ENCODE data around the gene EML4. TPM values are rescaled to one million over a fixed set of nuclear protein-coding genes. Genes with fewer than 3 reads are reported as not detected.

Gene EML4
- total and polyA plus RNA-seq, 2 of the 13 experiments (the other 11 are each of a cell fraction or from before 2014, with no cell fraction given) = 243 to 476 TPM

- TF ChIP-seq CREB3 (CRISPR knock-in tag; IDR thresholded peaks at IDR 0.05) (no peak), ZSCAN29 (CRISPR knock-in tag; conservative IDR thresholded peaks at IDR 0.05) (peak; percentile 90; the same call in 1 of the 2 replicates), ZNF83 (CRISPR knock-in tag; IDR thresholded peaks at IDR 0.05; ENCODE audit: borderline replicate concordance) (no peak), PBX2 (CRISPR knock-in tag; IDR thresholded peaks at IDR 0.05) (peak; percentile 75), ZNF432 (CRISPR knock-in tag; IDR thresholded peaks at IDR 0.05; ENCODE audit: borderline replicate concordance) (no peak), FOXA3 (CRISPR knock-in tag; IDR thresholded peaks at IDR 0.05) (peak; percentile 98), SYNCRIP (IDR thresholded peaks at IDR 0.05; ENCODE audit: insufficient read depth, low read depth, low read length) (no peak), FOXP1 (IDR thresholded peaks at IDR 0.05) (0 out of 2 replicates have a peak, but pooled peaks have one; percentile 3), FOXP1 (CRISPR knock-in tag; IDR thresholded peaks at IDR 0.05) (peak; percentile 93), CHCHD3 (CRISPR knock-in tag; IDR thresholded peaks at IDR 0.05) (no peak), GTF3A (CRISPR knock-in tag; conservative IDR thresholded peaks at IDR 0.05) (no peak), ETS1 (CRISPR knock-in tag; IDR thresholded peaks at IDR 0.05) (no peak), POGK (CRISPR knock-in tag; conservative IDR thresholded peaks at IDR 0.05) (0 out of 2 replicates have a peak, but pooled peaks have one; percentile 65), TBP (CRISPR knock-in tag; IDR thresholded peaks at IDR 0.05) (no peak), REPIN1 (CRISPR knock-in tag; IDR thresholded peaks at IDR 0.05; ENCODE audit: borderline replicate concordance, low read depth) (peak; percentile 58; the same call in 1 of the 2 replicates), ZNF556 (CRISPR knock-in tag; IDR thresholded peaks at IDR 0.05; ENCODE audit: borderline replicate concordance) (peak; percentile 35; the same call in 1 of the 2 replicates), ZNF431 (CRISPR knock-in tag; IDR thresholded peaks at IDR 0.05; ENCODE audit: borderline replicate concordance, low read depth) (0 out of 2 replicates have a peak, but pooled peaks have one; percentile 41), SKIL (CRISPR knock-in tag; IDR thresholded peaks at IDR 0.05; ENCODE audit: borderline replicate concordance) (peak; percentile 95), PTBP1 (IDR thresholded peaks at IDR 0.05; ENCODE audit: low read depth, low read length, poor library complexity, severe bottlenecking) (no peak), CENPBD1 (CRISPR knock-in tag; IDR thresholded peaks at IDR 0.05; ENCODE audit: borderline replicate concordance, low read depth) (no peak)
Observed at GRCh38 chr2:42135381-42136312, 33.5 kb upstream of the EML4 start (continued).

Data from HepG2 (cell line).